ENCODE measurements around the gene CD200R1. TPM values are rescaled to one million over a fixed set of nuclear protein-coding genes. Genes with fewer than 3 reads are reported as not detected.

The CD200R1 gene
- total and polyA plus RNA-seq, 2 experiments from 2014 or later = 0.18 to 0.28 TPM

- TF ChIP-seq, protein P1, sequence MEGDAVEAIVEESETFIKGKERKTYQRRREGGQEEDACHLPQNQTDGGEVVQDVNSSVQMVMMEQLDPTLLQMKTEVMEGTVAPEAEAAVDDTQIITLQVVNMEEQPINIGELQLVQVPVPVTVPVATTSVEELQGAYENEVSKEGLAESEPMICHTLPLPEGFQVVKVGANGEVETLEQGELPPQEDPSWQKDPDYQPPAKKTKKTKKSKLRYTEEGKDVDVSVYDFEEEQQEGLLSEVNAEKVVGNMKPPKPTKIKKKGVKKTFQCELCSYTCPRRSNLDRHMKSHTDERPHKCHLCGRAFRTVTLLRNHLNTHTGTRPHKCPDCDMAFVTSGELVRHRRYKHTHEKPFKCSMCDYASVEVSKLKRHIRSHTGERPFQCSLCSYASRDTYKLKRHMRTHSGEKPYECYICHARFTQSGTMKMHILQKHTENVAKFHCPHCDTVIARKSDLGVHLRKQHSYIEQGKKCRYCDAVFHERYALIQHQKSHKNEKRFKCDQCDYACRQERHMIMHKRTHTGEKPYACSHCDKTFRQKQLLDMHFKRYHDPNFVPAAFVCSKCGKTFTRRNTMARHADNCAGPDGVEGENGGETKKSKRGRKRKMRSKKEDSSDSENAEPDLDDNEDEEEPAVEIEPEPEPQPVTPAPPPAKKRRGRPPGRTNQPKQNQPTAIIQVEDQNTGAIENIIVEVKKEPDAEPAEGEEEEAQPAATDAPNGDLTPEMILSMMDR (conservative IDR thresholded peaks at IDR 0.05; ENCODE audit: low read depth in 2 of 2) = no peak
- TF ChIP-seq REST (IDR thresholded peaks at IDR 0.05; ENCODE audit: unreplicated experiment) (no peak), NANOG (IDR thresholded peaks at IDR 0.05; ENCODE audit: borderline replicate concordance) (no peak), CREB1 (CRISPR knock-in tag; IDR thresholded peaks at IDR 0.05; ENCODE audit: low read depth) (no peak)
These were observed 86.4 kb downstream of the CD200R1 start (continued) for GRCh38 chr3:112888381-112889085.

- no peak overlapping the region for H3K4me2 ChIP-seq
- no peaks in the 10 kb centered on the region for H4K20me1 ChIP-seq (replicated peaks; ENCODE audit: insufficient read depth)
- H3F3A ChIP-seq (replicated peaks; ENCODE audit: low read depth) = no peaks in the 10 kb centered on the region
- peaks cover 9% of the 10 kb centered on the region for H3K4me1 Mint-ChIP-seq
- H3K4me1 ChIP-seq (ENCODE audit: insufficient read depth) = peaks cover 15% of the 10 kb centered on the region
- H2AFZ ChIP-seq = no peak overlapping the region
- H3K36me3 ChIP-seq (ENCODE audit: insufficient read depth) = no peaks in the 10 kb centered on the region
- DNase-seq (ENCODE audit: low spot score) (no peak), ATAC-seq (no peak)
- H3K9me3 Mint-ChIP-seq = no peaks in the 10 kb centered on the region; the same call in 2 of the 3 replicates
- H3K27ac ChIP-seq (ENCODE audit: low read depth) = no peak overlapping the region
- H3K27ac Mint-ChIP-seq = no peak overlapping the region
- H3K79me2 ChIP-seq (replicated peaks; ENCODE audit: insufficient read depth) = no peaks in the 10 kb centered on the region
- no peak overlapping the region for H3K4me3 Mint-ChIP-seq
- H3K27me3 Mint-ChIP-seq (ENCODE audit: insufficient read depth, low read depth, poor library complexity) = no peaks in the 10 kb centered on the region
- H3K9me2 ChIP-seq (ENCODE audit: insufficient read depth) = peaks cover 4% of the 10 kb centered on the region; the same call in 1 of the 2 replicates
- no peaks in the 10 kb centered on the region for H3K27me3 ChIP-seq (ENCODE audit: insufficient read depth)
- H3K36me3 Mint-ChIP-seq (ENCODE audit: low read depth) = no peaks in the 10 kb centered on the region
- H3K4me3 ChIP-seq = no peak overlapping the region
- TF ChIP-seq STAT1 (IDR thresholded peaks at IDR 0.05; ENCODE audit: unreplicated experiment) (no peak), ZNF331 (CRISPR knock-in tag; IDR thresholded peaks at IDR 0.05; ENCODE audit: low read depth) (no peak), ZNF462 (CRISPR knock-in tag; IDR thresholded peaks at IDR 0.05) (no peak), REST (IDR thresholded peaks at IDR 0.05; ENCODE audit: unreplicated experiment) (no peak), JUNB (IDR thresholded peaks at IDR 0.05; ENCODE audit: unreplicated experiment) (no peak)
These were observed 90.1 kb downstream of the CD200R1 start for GRCh38 chr3:112884678-112885290.

Data from GM23338 (cell line).